H1 (cell line): ENCODE results near the gene ELP4. TPM values are rescaled to one million over a fixed set of nuclear protein-coding genes. Genes with fewer than 3 reads are reported as not detected.

ENCODE experiments used
- CTCF ChIA-PET: fragments of 300-600 bp; sonication (Branson Sonifier 250); formaldehyde crosslinking; loops from one replicate; lab custom pipeline; 2021; ENCODE audit not compliant: partially characterized antibody; lab: Charles Lee
- POLR2A ChIA-PET: fragments of 300-600 bp; sonication (Branson Sonifier 250); formaldehyde crosslinking; loops from one replicate; lab custom pipeline; 2021; ENCODE audit warnings: inconsistent platforms; ENCODE audit not compliant: partially characterized antibody; lab: Charles Lee
- DNase-seq, 2 experiments: peaks; one replicate each; pipeline versions ENCODE4 v3.0.0 to v3.0.0-alpha.2; 2010 to 2022; ENCODE audit warnings: low spot score in 2 of 2, low read depth in 1 of 2, mixed read lengths in 1 of 2
- FAIRE-seq: peaks from 2 replicates; lab custom pipeline; 2011; peaks lifted over from hg19 to GRCh38; lab: Jason Lieb, UNC
- H2AFZ ChIP-seq: 2 replicates; pipeline ENCODE4 v1.8.1; 2012; ENCODE audit warnings: low read length, inconsistent platforms
- H2AK5ac ChIP-seq: 2 replicates; pipeline ENCODE4 v1.6.1; 2013; ENCODE audit warnings: low read depth, low read length
- H2BK120ac ChIP-seq: replicated peaks from 2 replicates; pipeline ENCODE3; 2013; ENCODE audit warnings: low read depth, low read length, inconsistent platforms
- H2BK12ac ChIP-seq: 2 replicates; pipeline ENCODE4 v1.6.1; 2013; ENCODE audit warnings: low read depth, low read length
- H2BK15ac ChIP-seq: 2 replicates; pipeline ENCODE4 v1.6.1; 2013; ENCODE audit warnings: low read length
- H2BK20ac ChIP-seq: 2 replicates; pipeline ENCODE4 v1.6.1; 2013; ENCODE audit warnings: low read length
- H2BK5ac ChIP-seq: 2 replicates; pipeline ENCODE4 v1.6.1; 2013; ENCODE audit warnings: low read depth, low read length
- H3K14ac ChIP-seq: 2 replicates; pipeline ENCODE4 v1.6.1; 2013; ENCODE audit warnings: inconsistent platforms; ENCODE audit not compliant: insufficient read length
- H3K18ac ChIP-seq: 2 replicates; pipeline ENCODE4 v1.6.1; 2013; ENCODE audit warnings: low read length; ENCODE audit errors: extremely low read depth
- H3K23ac ChIP-seq: 2 replicates; pipeline ENCODE4 v1.6.1; 2013; ENCODE audit warnings: inconsistent platforms; ENCODE audit not compliant: insufficient read length
- H3K23me2 ChIP-seq: 2 replicates; pipeline ENCODE4 v1.6.1; 2013; ENCODE audit warnings: low read depth, low read length
- H3K27ac ChIP-seq: 2 replicates; pipeline ENCODE4 v1.6.1; 2011; ENCODE audit warnings: low read depth, low read length, inconsistent platforms
- H3K27me3 ChIP-seq, 4 experiments: replicated peaks in 1 of 4; 1 replicate in 1 of 4; 2 replicates in 3 of 4; pipeline versions ENCODE4 v1.6.1 to v1.8.1; 2011 to 2013; ENCODE audit warnings: low read length in 3 of 4, mild to moderate bottlenecking in 3 of 4, inconsistent platforms in 2 of 4, mixed read lengths in 2 of 4, moderate library complexity in 1 of 4; ENCODE audit not compliant: control insufficient read depth in 3 of 4, insufficient read depth in 3 of 4; ENCODE audit errors: extremely low read depth in 1 of 4
- H3K36me3 ChIP-seq, 4 experiments: 2 replicates each; pipeline versions ENCODE4 v1.6.1 to v1.8.1; 2011 to 2013; ENCODE audit warnings: mild to moderate bottlenecking in 4 of 4, low read length in 3 of 4, moderate library complexity in 2 of 4, control low read depth in 1 of 4, inconsistent platforms in 1 of 4; ENCODE audit not compliant: insufficient read depth in 4 of 4, control insufficient read depth in 2 of 4
- H3K4ac ChIP-seq: replicated peaks from 2 replicates; pipeline ENCODE3; 2013; ENCODE audit warnings: low read length, low read depth, mixed read lengths, inconsistent platforms; ENCODE audit not compliant: insufficient read length
- H3K4me1 ChIP-seq, 4 experiments: replicated peaks in 1 of 4; 1 replicate in 1 of 4; 2 replicates in 3 of 4; pipeline versions ENCODE4 v1.6.1 to v1.8.1; 2011 to 2013; ENCODE audit warnings: low read length in 3 of 4, inconsistent platforms in 2 of 4, mixed read lengths in 1 of 4; ENCODE audit not compliant: insufficient read depth in 4 of 4, control insufficient read depth in 3 of 4
- H3K4me2 ChIP-seq, 2 experiments: 2 replicates each; pipeline versions ENCODE4 v1.6.1 to v1.8.1; 2011 to 2013; ENCODE audit warnings: low read depth in 2 of 2, low read length in 2 of 2, control low read depth in 1 of 2, inconsistent platforms in 1 of 2, mild to moderate bottlenecking in 1 of 2; ENCODE audit not compliant: insufficient read depth in 1 of 2
- H3K4me3 ChIP-seq, 4 experiments: fragments of 200-600, 300-600 bp in 1 of 4; sonication (generic), shearing (Covaris generic), sonication (Bioruptor Twin) in 1 of 4; 2 replicates each; pipeline versions ENCODE4 v1.5.1 to v1.8.1; 2011 to 2016; ENCODE audit warnings: low read length in 4 of 4, low read depth in 3 of 4, control low read depth in 2 of 4, inconsistent platforms in 2 of 4, mild to moderate bottlenecking in 2 of 4, mixed read lengths in 1 of 4, moderate library complexity in 1 of 4; ENCODE audit not compliant: insufficient read depth in 2 of 4; ENCODE audit errors: extremely low read depth in 1 of 4
- H3K56ac ChIP-seq: replicated peaks from 2 replicates; pipeline ENCODE3; 2013; ENCODE audit warnings: low read depth, mild to moderate bottlenecking, mixed read lengths, low read length, inconsistent platforms; ENCODE audit not compliant: insufficient read length
- H3K79me1 ChIP-seq: 2 replicates; pipeline ENCODE4 v1.6.1; 2013; ENCODE audit warnings: low read depth, low read length, control low read depth
- H3K79me2 ChIP-seq, 2 experiments: 2 replicates each; pipeline versions ENCODE4 v1.6.1 to v1.8.1; 2012 to 2013; ENCODE audit warnings: low read length in 2 of 2, mild to moderate bottlenecking in 2 of 2, inconsistent platforms in 1 of 2; ENCODE audit not compliant: insufficient read depth in 2 of 2, control insufficient read depth in 1 of 2
- H3K9ac ChIP-seq, 4 experiments: replicated peaks in 1 of 4; 1 replicate in 1 of 4; 2 replicates in 3 of 4; pipeline versions ENCODE4 v1.6.1 to v1.8.1; 2011 to 2013; ENCODE audit warnings: low read depth in 3 of 4, low read length in 3 of 4, control low read depth in 2 of 4, mild to moderate bottlenecking in 2 of 4, moderate library complexity in 2 of 4, inconsistent platforms in 1 of 4; ENCODE audit errors: extremely low read depth in 1 of 4
- H3K9me3 ChIP-seq, 2 experiments: 2 replicates each; pipeline versions ENCODE4 v1.6.1 to v1.8.1; 2012 to 2013; ENCODE audit warnings: mild to moderate bottlenecking in 2 of 2, moderate library complexity in 2 of 2, control low read depth in 1 of 2, inconsistent platforms in 1 of 2, low read depth in 1 of 2, low read length in 1 of 2, mixed read lengths in 1 of 2; ENCODE audit not compliant: insufficient read depth in 2 of 2
- H4K20me1 ChIP-seq, 2 experiments: replicated peaks in 1 of 2; 2 replicates each; pipeline versions ENCODE3 to v1.8.1; 2011 to 2013; ENCODE audit warnings: inconsistent platforms in 2 of 2, low read length in 2 of 2, mild to moderate bottlenecking in 1 of 2; ENCODE audit not compliant: insufficient read depth in 2 of 2, control insufficient read depth in 1 of 2
- H4K5ac ChIP-seq: 2 replicates; pipeline ENCODE4 v1.6.1; 2013; ENCODE audit warnings: low read length, low read depth, mixed read lengths, inconsistent platforms; ENCODE audit not compliant: insufficient read length
- H4K8ac ChIP-seq: 2 replicates; pipeline ENCODE4 v1.8.0; 2013; ENCODE audit warnings: mild to moderate bottlenecking, moderate library complexity, low read length, inconsistent platforms; ENCODE audit not compliant: insufficient read depth; ENCODE audit errors: extremely low read depth
- H4K91ac ChIP-seq: replicated peaks from 2 replicates; pipeline ENCODE3; 2013; ENCODE audit warnings: low read length, mixed read lengths, inconsistent platforms; ENCODE audit not compliant: insufficient read length
- CTBP2 ChIP-seq: IDR thresholded peaks from 2 replicates; pipeline ENCODE4 v1.7.0; 2011; ENCODE audit warnings: borderline replicate concordance, mild to moderate bottlenecking, moderate library complexity, mixed read lengths, low read length; ENCODE audit not compliant: insufficient read depth, insufficient read length
- EZH2 ChIP-seq: fragments of 200-600 bp; sonication (generic); IDR thresholded peaks from 2 replicates; pipeline ENCODE4 v1.7.1; 2012; ENCODE audit warnings: low read depth, mild to moderate bottlenecking, moderate library complexity, low read length, inconsistent platforms; ENCODE audit not compliant: severe bottlenecking
- KDM4A ChIP-seq: IDR thresholded peaks from one replicate; pipeline ENCODE4 v1.7.1; 2012; ENCODE audit warnings: low read depth, mild to moderate bottlenecking, moderate library complexity, low read length, inconsistent platforms; ENCODE audit not compliant: severe bottlenecking
- POLR2A ChIP-seq, 2 experiments: IDR thresholded peaks; 1 replicate in 1 of 2; 2 replicates in 1 of 2; pipeline ENCODE4 v1.6.1; 2011; ENCODE audit warnings: low read depth in 2 of 2, low read length in 2 of 2, mild to moderate bottlenecking in 2 of 2; ENCODE audit errors: control extremely low read depth in 1 of 2
- POU5F1 ChIP-seq: IDR thresholded peaks from 2 replicates; pipeline ENCODE4 v1.6.1; 2011; ENCODE audit warnings: low read depth, mild to moderate bottlenecking, low read length, moderate library complexity
- RNF2 ChIP-seq: fragments of 200-900, 300-1000 bp; sonication (generic); IDR thresholded peaks from 2 replicates; pipeline ENCODE4 v1.7.1; 2016; ENCODE audit warnings: borderline replicate concordance, low read depth, mild to moderate bottlenecking, antibody characterized with exemption, low read length; ENCODE audit not compliant: poor library complexity, severe bottlenecking; ENCODE audit errors: missing control alignments
- SUZ12 ChIP-seq: fragments of 200-600 bp; sonication (generic); IDR thresholded peaks from 2 replicates; pipeline ENCODE4 v1.6.1; 2012; ENCODE audit warnings: mild to moderate bottlenecking, inconsistent platforms, low read length, moderate library complexity, mixed read lengths
- WGBS, 2 experiments: shearing (Covaris generic) in 1 of 2; methylation state at CpG; one replicate each; pipeline versions ENCODE4 v1.1.6 to v1.1.7; 2013 to 2015; ENCODE audit warnings: low lambda C conversion rate in 2 of 2, mixed read lengths in 2 of 2, inconsistent platforms in 1 of 2, low coverage in 1 of 2, missing lambda C conversion rate in 1 of 2; ENCODE audit not compliant: insufficient replicate concordance in 2 of 2, insufficient coverage in 1 of 2, insufficient read length in 1 of 2; ENCODE audit errors: extremely low coverage in 1 of 2, missing lambda C conversion rate in 1 of 2; 5-methylcytosine and 5-hydroxymethylcytosine counted together
- polyA plus RNA-seq, 7 experiments: library from polyadenylated mRNA; depleted of rRNA in 3 of 7; stranded (reverse) in 5 of 7; unstranded in 2 of 7; fragments of >200 nt in 5 of 7; fragments of 200-250 nt in 2 of 7; gene quantifications; 1 replicate in 5 of 7; 2 replicates in 1 of 7; 4 replicates in 1 of 7; pipeline versions ENCODE4 v1.2.1 to v1.2.3, GENCODE V29; 2011 to 2013; ENCODE audit warnings: missing spikeins in 2 of 7, mixed read lengths in 2 of 7
- total RNA-seq: library from RNA; stranded (reverse); fragmentation: NEBNext Ultra II Directional; extraction: Animal tissue kit (Norgen Biotek cat#: 25700); gene quantifications from 2 replicates; pipeline ENCODE4 v1.2.1, GENCODE V29; 2021

Gene ELP4
- total and polyA plus RNA-seq, 2 of the 8 experiments (the other 6 are each of a cell fraction or from before 2014, with no cell fraction given) = 14.0 to 18.6 TPM

DNA sequence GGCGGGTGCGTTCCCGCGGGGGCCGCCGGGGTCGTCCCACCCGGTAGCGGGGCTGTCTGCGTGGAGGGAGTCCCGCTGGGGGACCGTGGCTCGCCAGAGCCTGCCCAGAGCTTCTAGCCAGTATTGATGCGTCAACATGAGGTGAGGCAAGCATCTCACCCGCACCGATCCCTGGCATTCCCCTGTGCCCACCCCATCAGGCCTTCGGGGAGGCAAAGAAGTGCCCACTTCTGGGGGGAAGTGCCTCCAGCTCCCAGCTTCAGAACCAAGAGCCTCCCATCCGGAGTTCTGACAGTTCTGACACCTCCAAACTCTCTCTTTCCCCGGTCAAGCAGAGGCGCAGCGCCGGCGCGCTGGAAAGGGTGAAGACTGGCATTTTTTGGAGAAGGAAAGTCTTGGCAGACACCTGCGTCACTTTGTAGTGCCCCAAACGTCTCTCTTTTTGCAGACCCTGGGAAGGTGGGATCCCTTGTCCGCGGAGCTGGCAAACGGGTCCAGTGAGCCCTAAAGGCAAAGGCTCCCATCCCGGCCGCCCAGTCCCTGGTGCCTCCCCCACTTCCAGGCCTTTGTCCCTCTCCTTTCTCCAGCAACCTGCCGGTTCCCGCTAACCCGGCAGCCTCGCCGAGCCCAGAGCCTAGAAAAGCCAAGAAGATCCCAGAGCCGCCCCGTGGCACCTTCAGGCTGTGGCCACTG, 304.8 kb downstream of the ELP4 start:
- Histone ChIP-seq H4K20me1 (peaks cover 0 to 16% of the 10 kb centered on the region in 2 experiments), H3K23ac (no peak overlapping the region), H3K36me3 (no peaks in the 10 kb centered on the region; a peak in 1 of 8 replicates), H2AFZ (no peak overlapping the region), H2BK5ac (no peak overlapping the region), H3K27me3 (peaks cover 83 to 99% (median 96%) of the 10 kb centered on the region in 4 experiments), H2AK5ac (no peak overlapping the region), H3K4me3 (peak overlapping the region; percentile 10 to 62 (median 27); a peak in 5 of 8 replicates), H2BK120ac (no peak overlapping the region), H4K5ac (no peak overlapping the region), H3K14ac (no peak overlapping the region), H2BK15ac (no peak overlapping the region), H3K4me1 (peaks cover 3 to 60% (median 49%) of the 10 kb centered on the region in 4 experiments), H4K91ac (no peak overlapping the region), H2BK12ac (peak overlapping the region; percentile 75; the same call in 1 of the 2 replicates), H3K79me1 (no peaks in the 10 kb centered on the region), H3K4me2 (peak overlapping the region; percentile 74 to 91), H3K9ac (no peak overlapping the region), H3K9me3 (no peaks in the 10 kb centered on the region), H3K79me2 (no peaks in the 10 kb centered on the region), H3K18ac (peak overlapping the region; percentile 78; the same call in 1 of the 2 replicates), H3K4ac (no peak overlapping the region), H3K23me2 (peaks cover 8% of the 10 kb centered on the region; the same call in 1 of the 2 replicates), H4K8ac (no peak overlapping the region), H2BK20ac (no peak overlapping the region), H3K27ac (no peak overlapping the region), H3K56ac (no peak overlapping the region)
- DNase-seq (peak in 1 of 2 experiments; percentile 73), FAIRE-seq (no peak)
- CTCF ChIA-PET = interaction anchor here (1.1 to 3.4 kb wide), 3 partner anchors 16 to 144 kb away, joined by 3 to 17 read pairs (median 4); no protein-coding TSS in a partner anchor
- 2% methylated on average over 28 of the region's 38 CpGs; no CpG with 5 or more reads in 1 of the 2 experiments for WGBS, 2 experiments
- POLR2A ChIA-PET = interaction anchor here (1.9 kb wide), 1 partner anchor 8 kb away, joined by 9 read pairs; no protein-coding TSS in a partner anchor
- TF ChIP-seq SUZ12 (peak; percentile 92), CTBP2 (peak; percentile 89), KDM4A (peak; percentile 53), EZH2 (peak; percentile 90), POLR2A (IDR thresholded peaks at IDR 0.05; ENCODE audit: control extremely low read depth in 1 of 2, low read depth in 2 of 2, low read length in 2 of 2) (no peak), POU5F1 (no peak), RNF2 (peak; percentile 16)
